Left ventricle myocardium inferior (tissue), 1 donor: ENCODE results near the gene SNRPN. TPM values are rescaled to one million over a fixed set of nuclear protein-coding genes. Genes with fewer than 3 reads are reported as not detected.

Experiments used
- DNase-seq: peaks from one replicate; pipeline ENCODE4 v3.0.0-alpha.2; 2020
- H3K27ac ChIP-seq: fragments of 200-600 bp; replicated peaks from 2 replicates; pipeline ENCODE4 v1.8.0; 2021
- H3K27me3 ChIP-seq: fragments of 200-600 bp; 2 replicates; pipeline ENCODE4 v1.8.0; 2021; ENCODE audit warnings: low read depth
- H3K36me3 ChIP-seq: fragments of 200-600 bp; 2 replicates; pipeline ENCODE4 v1.8.0; 2021
- H3K4me1 ChIP-seq: fragments of 200-600 bp; 2 replicates; pipeline ENCODE4 v1.8.0; 2021
- H3K4me3 ChIP-seq: fragments of 200-600 bp; 2 replicates; pipeline ENCODE4 v1.8.0; 2021; ENCODE audit warnings: mild to moderate bottlenecking, moderate library complexity
- H3K9me3 ChIP-seq: fragments of 200-600 bp; replicated peaks from 2 replicates; pipeline ENCODE4 v1.8.0; 2021
- CTCF ChIP-seq: fragments of 200-600 bp; IDR thresholded peaks from 2 replicates; pipeline ENCODE4 v1.8.0; 2021; ENCODE audit warnings: antibody characterized with exemption, mild to moderate bottlenecking, borderline replicate concordance
- intact Hi-C: fragments of 100-400 bp; cut with micrococcal nuclease; formaldehyde crosslinking; loops from one replicate; pipeline ENCODE4 v1.11.0; 2022
- total RNA-seq: library from RNA; stranded (reverse); fragmentation: NEBNext Ultra II Directional; extraction: Animal tissue kit (Norgen Biotek cat#: 25700); gene quantifications from one replicate; pipeline ENCODE4 v1.2.1, GENCODE V29; 2021
- donor health status: DM: no; HTN: yes; CAD: no; lungs with severe emphysema.

SNRPN gene
- total RNA-seq, 1 donor from 2014 or later, result 464 TPM

- Histone ChIP-seq H3K27ac (no peak overlapping the region), H3K4me3 (no peak overlapping the region)
Observed at GRCh38 chr15:24943361-24943760, 11.4 kb upstream of the SNRPN start.

GRCh38 chr15:24944954-24945353, 9.8 kb upstream of the SNRPN start:
- Histone ChIP-seq H3K36me3 (no peaks in the 10 kb centered on the region), H3K4me1 (no peaks in the 10 kb centered on the region), H3K27me3 (no peaks in the 10 kb centered on the region), H3K9me3 (no peaks in the 10 kb centered on the region), H3K27ac (no peak overlapping the region), H3K4me3 (no peak overlapping the region)
- intact Hi-C loops, result no loop called here
- no peak for DNase-seq
- no peak for TF ChIP-seq CTCF

More at GRCh38 chr15:24943361-24943760, 11.4 kb upstream of the SNRPN start:
- Histone ChIP-seq H3K4me1 (no peaks in the 10 kb centered on the region), H3K36me3 (no peaks in the 10 kb centered on the region), H3K9me3 (no peaks in the 10 kb centered on the region), H3K27me3 (no peaks in the 10 kb centered on the region)
- TF ChIP-seq CTCF, result no peak
- intact Hi-C loops, result no loop called here
- DNase-seq, result no peak

GRCh38 chr15:24945711-24946110, 9.1 kb upstream of the SNRPN start:
- no peak overlapping the region for H3K27ac ChIP-seq

GRCh38 chr15:24948495-24948894, 6.3 kb upstream of the SNRPN start:
- no peak overlapping the region for H3K27ac ChIP-seq
- H3K4me1 ChIP-seq, result no peaks in the 10 kb centered on the region
- H3K27me3 ChIP-seq, result no peaks in the 10 kb centered on the region
- H3K4me3 ChIP-seq, result no peak overlapping the region
- H3K36me3 ChIP-seq, result no peaks in the 10 kb centered on the region
- no peak for TF ChIP-seq CTCF
- intact Hi-C loops, result no loop called here
- H3K9me3 ChIP-seq, result no peaks in the 10 kb centered on the region
- DNase-seq, result no peak

More at GRCh38 chr15:24945711-24946110, 9.1 kb upstream of the SNRPN start:
- intact Hi-C loops, result no loop called here
- H3K4me1 ChIP-seq, result no peaks in the 10 kb centered on the region
- DNase-seq, result no peak
- no peaks in the 10 kb centered on the region for H3K9me3 ChIP-seq
- no peak overlapping the region for H3K4me3 ChIP-seq
- H3K36me3 ChIP-seq, result no peaks in the 10 kb centered on the region
- no peaks in the 10 kb centered on the region for H3K27me3 ChIP-seq
- no peak for TF ChIP-seq CTCF

GRCh38 chr15:24955531-24955921, 739 bp downstream of the SNRPN start:
- Histone ChIP-seq H3K4me1 (peaks cover 33% of the 10 kb centered on the region), H3K27me3 (no peaks in the 10 kb centered on the region), H3K4me3 (peak overlapping the region; percentile 81), H3K36me3 (no peaks in the 10 kb centered on the region), H3K27ac (peak overlapping the region; percentile 94), H3K9me3 (peaks cover 23% of the 10 kb centered on the region)
- DNase-seq, result peak; percentile 18
- TF ChIP-seq CTCF, result no peak
- intact Hi-C loops, result no loop called here
